HG02943 (cell line): ENCODE results near the gene DNAJA3.

Source experiments
- ATAC-seq: cut with Tn5 transposase; IDR thresholded peaks from one replicate; pipeline ENCODE4 v1.9.1; 2021; ENCODE audit warnings: mild to moderate bottlenecking, low read depth, moderate library complexity; ENCODE audit not compliant: unreplicated experiment

DNAJA3 gene

DNA sequence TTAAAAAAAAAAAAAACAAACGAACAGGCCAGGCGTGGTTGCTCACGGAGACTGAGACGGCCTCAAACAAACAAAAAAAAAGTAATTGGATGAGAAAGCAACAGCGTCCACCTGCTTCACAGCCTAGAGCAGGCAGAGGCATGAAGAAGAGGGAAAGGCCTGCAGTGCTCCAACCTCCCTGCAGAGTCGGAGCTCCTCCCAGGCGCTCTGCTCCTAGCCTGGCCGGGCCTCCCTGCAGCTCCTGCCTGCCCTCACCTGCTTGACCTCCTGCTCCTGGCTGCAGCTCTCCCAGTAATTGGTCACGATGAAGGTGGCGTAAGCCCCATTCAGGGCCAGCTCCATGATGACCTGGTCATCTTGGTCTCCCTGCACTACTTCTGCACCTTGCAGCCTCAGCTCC, 43.3 kb downstream of the DNAJA3 start:
- ATAC-seq = no peak

- no peak for ATAC-seq
Observed at GRCh38 chr16:4471869-4472268, 46.2 kb downstream of the DNAJA3 start.

DNA sequence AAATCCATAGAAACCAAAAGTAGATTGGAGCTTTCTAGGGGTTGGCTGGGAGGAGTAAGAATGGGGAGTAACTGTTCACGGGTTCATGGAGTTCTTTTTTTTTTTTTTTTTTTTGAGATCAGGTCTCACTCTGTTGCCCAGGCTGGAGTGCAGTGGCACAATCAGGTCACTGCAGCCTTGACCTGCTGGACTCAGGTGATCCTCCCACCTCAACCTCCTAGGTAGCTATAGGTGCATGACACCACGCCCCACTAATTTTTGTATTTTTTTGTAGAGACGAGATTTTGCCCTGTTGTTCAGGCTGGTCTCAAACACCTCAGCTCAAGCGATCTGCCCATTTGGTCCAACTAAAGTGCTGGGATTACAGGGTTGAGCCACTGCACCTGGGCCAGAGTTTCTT, 47.2 kb downstream of the DNAJA3 start:
- ATAC-seq = no peak

- ATAC-seq = no peak
Observed at GRCh38 chr16:4474192-4474961, 48.7 kb downstream of the DNAJA3 start, which contains the start of gene NMRAL1. NMRAL1 (minus strand) TSS chr16:4474625; CDS start chr16:4474132, 493 bp downstream.

DNA sequence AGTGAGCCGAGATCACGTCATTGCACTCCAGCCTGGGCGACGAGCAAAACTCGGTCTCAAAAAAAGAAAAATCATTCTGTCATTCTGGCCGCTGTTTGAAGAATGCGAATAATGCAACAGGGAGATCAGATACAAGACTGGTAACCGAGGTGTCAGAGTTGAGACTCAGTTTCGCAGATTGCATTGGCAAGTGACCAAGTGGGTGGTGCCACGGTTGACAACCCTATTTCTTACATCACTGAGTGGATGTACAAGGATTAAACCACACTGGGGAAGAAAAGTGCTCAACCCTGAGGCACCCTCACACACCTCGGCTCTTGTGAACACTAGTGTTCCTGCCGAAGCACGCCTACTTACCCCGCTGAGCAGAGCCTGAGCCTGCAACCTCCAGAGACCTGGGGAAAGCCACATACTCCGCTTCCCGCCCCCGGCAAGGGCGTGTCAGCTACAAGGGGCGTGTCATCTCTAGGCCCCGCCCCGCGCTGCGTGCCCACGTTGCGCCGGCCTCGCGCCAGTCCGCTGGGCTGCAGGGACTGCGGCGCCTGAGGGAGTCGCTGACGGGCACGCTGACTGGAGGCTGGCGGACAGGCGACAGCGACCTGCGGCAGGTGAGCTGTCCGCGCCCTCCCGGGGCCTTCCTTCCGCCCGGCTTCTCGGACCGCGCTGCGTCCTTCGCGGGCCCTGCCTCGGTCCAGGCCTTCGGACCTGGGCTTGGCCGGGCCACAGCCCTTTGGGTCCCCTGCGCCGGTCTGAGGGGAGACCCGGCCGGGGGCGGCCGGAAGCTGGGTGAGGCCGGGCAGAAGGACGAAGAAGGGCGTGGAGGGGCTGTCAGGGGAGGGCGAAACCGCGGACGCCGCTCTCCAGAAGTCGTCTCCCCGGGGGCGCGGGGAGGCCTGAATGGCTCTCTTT, 50.5 kb downstream of the DNAJA3 start, which contains the start of gene HMOX2:
Gene HMOX2 (plus strand): TSS at position 519 of the 909 bp plus-strand sequence. CDS start 29,127 bp downstream, outside the sequence.
- peak; percentile 79 for ATAC-seq

DNA sequence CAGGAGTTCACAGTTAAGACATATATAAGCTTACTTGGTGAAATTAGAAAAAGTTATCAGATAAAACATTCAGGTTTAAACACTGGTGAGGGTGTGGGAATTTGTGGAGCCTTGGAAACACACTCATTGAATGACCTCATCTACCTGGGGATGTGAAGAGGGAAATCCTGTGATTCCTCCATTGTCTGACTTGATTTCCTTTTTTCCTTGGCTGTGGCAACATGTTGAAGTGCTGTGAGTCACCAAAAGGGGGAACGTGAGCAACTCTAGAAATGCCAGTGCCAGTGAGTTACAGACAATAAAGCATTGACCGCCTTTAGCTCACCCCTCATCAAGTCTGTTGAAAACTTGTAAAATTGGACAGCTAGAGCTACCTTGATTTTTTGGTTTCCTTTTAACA, 52.3 kb downstream of the DNAJA3 start:
- no peak for ATAC-seq

- no peak for ATAC-seq
Observed at GRCh38 chr16:4481526-4481925, 55.9 kb downstream of the DNAJA3 start.

- ATAC-seq = no peak
Observed at GRCh38 chr16:4481963-4482362, 56.3 kb downstream of the DNAJA3 start.

DNA sequence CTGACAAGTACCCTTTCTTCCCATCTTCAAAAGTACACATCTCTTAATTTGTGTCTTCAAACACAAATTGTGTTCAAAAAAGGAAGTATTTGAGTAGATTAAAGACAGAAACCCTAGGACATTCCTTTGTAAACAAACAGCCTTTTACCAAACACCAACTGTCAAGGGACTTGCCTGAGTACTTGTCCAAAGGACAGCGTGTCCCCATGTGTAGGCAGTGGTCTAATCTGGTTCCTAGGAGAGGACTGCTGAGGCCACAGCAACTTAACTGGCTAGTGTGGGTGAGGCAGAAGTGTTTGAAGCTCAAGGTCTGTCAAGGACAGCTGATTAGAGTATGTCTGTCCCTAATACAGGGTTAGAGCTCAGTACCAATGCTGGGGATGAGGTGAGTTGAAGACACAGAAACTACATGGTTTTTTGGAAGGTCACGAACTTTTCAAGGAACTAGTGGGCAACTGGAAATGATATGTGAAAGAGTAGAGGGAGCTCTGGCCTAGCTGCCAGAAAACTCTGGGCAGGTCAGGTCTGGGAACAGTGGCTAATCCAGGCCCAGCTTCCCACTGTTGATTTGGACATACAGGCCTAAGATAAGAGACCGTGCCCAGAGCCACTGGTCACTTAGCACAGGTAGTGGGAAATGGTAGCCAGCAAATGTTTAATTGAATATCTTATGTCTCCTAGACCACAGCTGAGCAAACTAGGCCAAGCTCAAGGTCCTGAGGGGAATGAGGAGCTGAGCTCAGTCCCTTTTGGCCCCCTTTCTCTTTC, 60.6 kb downstream of the DNAJA3 start:
- ATAC-seq = no peak

- no peak for ATAC-seq
Observed at GRCh38 chr16:4487955-4488498, 62.4 kb downstream of the DNAJA3 start.

GRCh38 chr16:4488499-4488967, 62.9 kb downstream of the DNAJA3 start:
- no peak for ATAC-seq

GRCh38 chr16:4489030-4489429, 63.4 kb downstream of the DNAJA3 start:
- no peak for ATAC-seq

GRCh38 chr16:4491898-4492297, 66.2 kb downstream of the DNAJA3 start:
- no peak for ATAC-seq

GRCh38 chr16:4494746-4495490, 69.2 kb downstream of the DNAJA3 start:
- no peak for ATAC-seq

DNA sequence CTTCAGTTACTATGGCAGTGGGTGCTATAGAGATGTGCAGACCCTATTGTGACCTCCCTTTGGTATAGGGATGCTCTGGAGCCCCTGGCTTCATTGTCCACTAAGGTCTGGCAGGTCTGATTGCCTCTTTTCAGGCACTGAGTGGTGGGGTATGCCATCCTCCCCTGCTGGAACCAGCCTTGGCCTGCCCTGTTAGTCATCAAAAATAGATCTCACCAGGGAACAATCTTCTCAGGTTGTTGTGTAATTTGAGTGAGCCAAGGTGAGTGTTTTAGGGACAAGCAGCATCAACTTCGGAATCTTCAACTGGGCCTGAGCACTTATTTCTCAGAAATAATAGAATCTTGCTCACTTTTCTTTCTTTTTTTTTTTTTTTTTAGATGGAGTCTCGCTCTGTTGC, 70.1 kb downstream of the DNAJA3 start:
- no peak for ATAC-seq

DNA sequence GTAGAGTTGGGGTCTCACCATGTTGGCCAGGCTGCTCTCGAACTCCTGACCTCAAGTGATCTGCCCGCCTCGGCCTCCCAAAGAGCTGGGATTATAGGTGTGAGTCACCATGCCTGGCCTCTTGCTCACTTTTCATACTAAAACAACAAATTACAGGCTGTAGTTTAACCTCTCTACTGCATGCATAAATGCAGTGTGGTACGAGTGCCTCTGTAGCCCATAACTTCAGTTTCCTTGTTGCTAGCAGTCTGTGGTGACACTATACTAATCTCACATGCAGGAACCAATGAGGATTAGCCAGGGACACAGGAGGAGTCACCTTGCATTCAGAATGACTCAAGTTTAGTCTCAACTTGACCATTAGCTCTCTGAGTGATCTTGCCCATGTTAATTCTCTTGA, 70.6 kb downstream of the DNAJA3 start:
- no peak for ATAC-seq

- ATAC-seq = no peak
Observed at GRCh38 chr16:4498546-4499195, 73.0 kb downstream of the DNAJA3 start.

DNA sequence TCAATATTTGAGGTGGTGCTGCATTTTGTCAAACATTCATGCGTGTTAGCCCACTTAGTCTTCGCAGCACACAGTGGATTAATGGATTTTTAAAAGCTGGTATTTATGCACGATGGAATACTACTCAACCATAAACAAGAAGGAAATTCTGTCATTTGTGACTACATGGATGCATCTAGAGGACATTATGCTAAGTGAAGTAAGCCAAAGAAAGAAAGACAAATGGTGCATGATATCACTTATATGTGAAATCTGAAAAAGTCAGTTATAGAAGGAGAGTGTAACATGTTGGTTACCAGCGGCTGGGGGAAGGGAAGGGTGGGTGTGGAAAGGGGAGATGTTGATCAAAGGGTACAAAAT, 73.5 kb downstream of the DNAJA3 start:
- ATAC-seq = no peak

- no peak for ATAC-seq
Observed at GRCh38 chr16:4500272-4500671, 74.6 kb downstream of the DNAJA3 start.
